GM18505 (cell line): ENCODE measurements around the gene ABLIM1.

Experiments
- ATAC-seq: cut with Tn5 transposase; IDR thresholded peaks from one replicate; pipeline ENCODE4 v1.9.1; 2021; ENCODE audit not compliant: unreplicated experiment
- POLR2A ChIP-seq: IDR thresholded peaks from 4 replicates; pipeline ENCODE4 v1.6.1; 2011; ENCODE audit warnings: borderline replicate concordance; ENCODE audit not compliant: insufficient read depth, insufficient read length; ENCODE audit errors: extremely low read depth

Gene ABLIM1

GRCh38 chr10:114386452-114386851 lies 271.6 kb downstream of the ABLIM1 start:
- TF ChIP-seq POLR2A: no peak
- ATAC-seq: no peak

DNA sequence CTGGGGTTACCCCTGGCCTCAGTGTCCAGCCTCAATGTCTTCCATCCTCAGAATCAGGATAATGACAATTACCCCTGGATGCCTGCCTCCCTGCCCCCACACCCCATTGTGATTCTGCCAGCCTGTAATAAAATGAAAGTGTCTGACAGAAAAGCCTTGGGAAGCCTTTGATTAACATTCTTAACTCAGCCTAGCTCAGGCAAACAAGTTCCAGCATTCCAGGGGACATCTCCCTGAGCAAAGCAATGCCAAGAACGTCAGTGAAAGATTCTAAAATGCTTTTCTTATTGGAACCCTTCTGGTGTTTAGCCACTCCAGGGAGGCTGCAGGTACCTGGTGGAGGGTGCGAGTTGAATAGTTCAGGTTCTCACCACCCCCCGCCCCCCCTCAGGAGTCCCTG lies 272.5 kb downstream of the ABLIM1 start:
- no peak for TF ChIP-seq POLR2A
- no peak for ATAC-seq

GRCh38 chr10:114384601-114385000 lies 273.5 kb downstream of the ABLIM1 start:
- no peak for ATAC-seq

DNA sequence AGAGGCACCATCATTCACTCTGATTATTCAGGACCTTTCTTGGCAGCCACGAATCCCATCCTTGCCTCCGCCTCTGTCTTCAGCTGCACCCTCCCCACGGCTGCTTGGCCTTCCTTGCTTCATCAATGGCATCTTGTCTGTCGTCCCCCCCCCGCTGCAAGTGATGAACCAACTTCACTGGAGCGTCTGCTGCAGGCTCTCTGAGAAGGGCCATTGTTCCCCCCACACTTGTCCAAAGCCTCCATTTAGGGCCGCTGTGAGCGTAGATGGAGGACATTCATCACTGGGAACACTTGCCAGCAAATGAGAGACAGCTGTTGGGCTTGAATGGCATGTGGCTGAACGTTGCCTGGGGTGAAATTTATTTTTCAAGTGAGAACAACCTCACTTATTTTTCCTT lies 273.9 kb downstream of the ABLIM1 start:
- ATAC-seq: no peak
- no peak for TF ChIP-seq POLR2A

More at GRCh38 chr10:114384601-114385000, 273.5 kb downstream of the ABLIM1 start:
- TF ChIP-seq POLR2A: no peak
